ACC112 (cell line): ENCODE data around the gene KRTAP5-6.

Source experiments
- H2AFZ ChIP-seq: fragments of 200-600 bp; sonication (generic); one replicate; pipeline ENCODE4 v1.6.0; 2017; ENCODE audit warnings: antibody characterized with exemption, low read length; ENCODE audit not compliant: unreplicated experiment
- H3K27ac ChIP-seq: fragments of 200-600 bp; sonication (generic); 2 replicates; pipeline ENCODE4 v1.5.1; 2014; ENCODE audit warnings: low read depth, mild to moderate bottlenecking, antibody characterized with exemption, low read length, moderate library complexity
- H3K27me3 ChIP-seq: fragments of 200-600 bp; sonication (generic); 2 replicates; pipeline ENCODE4 v1.6.1; 2014; ENCODE audit warnings: mild to moderate bottlenecking, antibody characterized with exemption, low read length, moderate library complexity, mixed read lengths; ENCODE audit not compliant: insufficient read depth
- H3K36me3 ChIP-seq: fragments of 200-600 bp; sonication (generic); 2 replicates; pipeline ENCODE4 v1.6.1; 2016; ENCODE audit warnings: mild to moderate bottlenecking, antibody characterized with exemption, low read length, moderate library complexity, mixed read lengths; ENCODE audit not compliant: insufficient read depth
- H3K4me1 ChIP-seq: fragments of 200-600 bp; sonication (generic); one replicate; pipeline ENCODE4 v1.6.1; 2016; ENCODE audit warnings: low read length, mixed read lengths; ENCODE audit not compliant: insufficient read depth, unreplicated experiment, control insufficient read depth
- H3K4me3 ChIP-seq: fragments of 200-600 bp; sonication (generic); 2 replicates; pipeline ENCODE4 v1.5.1; 2014; ENCODE audit warnings: mild to moderate bottlenecking, low read depth, low read length
- H3K79me2 ChIP-seq: fragments of 200-600 bp; sonication (generic); one replicate; pipeline ENCODE4 v1.6.0; 2016; ENCODE audit warnings: low read length; ENCODE audit not compliant: control insufficient read depth, unreplicated experiment, insufficient read depth

The KRTAP5-6 gene, protein sequence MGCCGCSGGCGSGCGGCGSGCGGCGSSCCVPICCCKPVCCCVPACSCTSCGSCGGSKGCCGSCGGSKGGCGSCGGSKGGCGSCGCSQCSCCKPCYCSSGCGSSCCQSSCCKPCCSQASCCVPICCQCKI

DNA sequence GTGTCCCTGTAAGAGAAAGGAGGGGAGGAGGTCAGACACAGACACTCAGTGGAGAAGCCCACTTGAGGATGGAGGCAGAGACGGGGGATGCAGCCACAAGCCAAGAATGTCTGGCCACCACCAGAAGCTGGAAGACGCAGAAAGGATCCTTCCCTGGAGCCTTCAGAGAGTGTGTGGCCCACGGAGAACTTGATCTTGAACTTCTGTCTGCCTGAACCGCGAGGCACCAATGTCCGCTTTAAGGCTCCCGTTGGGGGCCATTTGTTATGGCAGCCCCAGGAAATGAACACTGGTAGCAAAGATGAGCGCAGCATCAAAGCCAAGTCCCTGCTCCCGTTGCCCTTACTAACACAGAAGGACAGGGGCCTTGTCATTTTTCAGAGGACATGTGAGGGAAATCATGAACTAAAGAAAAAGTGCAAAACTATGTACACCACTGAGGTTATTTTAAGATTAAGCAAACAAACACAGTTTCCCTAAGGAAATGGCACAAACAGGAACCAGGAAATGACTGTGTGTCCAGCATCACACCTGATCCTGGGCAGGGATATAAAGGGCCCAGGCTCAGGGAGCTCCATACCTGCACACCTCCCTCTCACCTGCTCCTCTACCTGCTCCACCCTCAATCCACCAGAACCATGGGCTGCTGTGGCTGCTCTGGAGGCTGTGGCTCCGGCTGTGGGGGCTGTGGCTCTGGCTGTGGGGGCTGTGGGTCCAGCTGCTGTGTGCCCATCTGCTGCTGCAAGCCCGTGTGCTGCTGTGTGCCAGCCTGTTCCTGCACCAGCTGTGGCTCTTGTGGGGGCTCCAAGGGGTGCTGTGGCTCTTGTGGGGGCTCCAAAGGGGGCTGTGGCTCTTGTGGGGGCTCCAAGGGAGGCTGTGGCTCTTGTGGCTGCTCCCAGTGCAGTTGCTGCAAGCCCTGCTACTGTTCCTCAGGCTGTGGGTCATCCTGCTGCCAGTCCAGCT, at the start of gene KRTAP5-6:
KRTAP5-6 (plus strand) TSS at position 588 of the 963 bp plus-strand sequence; CDS start at position 639, 51 bp downstream.
- no peaks in the 10 kb centered on the region for H3K36me3 ChIP-seq
- no peaks in the 10 kb centered on the region for H3K79me2 ChIP-seq
- H3K27me3 ChIP-seq, result peaks cover 13% of the 10 kb centered on the region; the same call in 1 of the 2 replicates

DNA sequence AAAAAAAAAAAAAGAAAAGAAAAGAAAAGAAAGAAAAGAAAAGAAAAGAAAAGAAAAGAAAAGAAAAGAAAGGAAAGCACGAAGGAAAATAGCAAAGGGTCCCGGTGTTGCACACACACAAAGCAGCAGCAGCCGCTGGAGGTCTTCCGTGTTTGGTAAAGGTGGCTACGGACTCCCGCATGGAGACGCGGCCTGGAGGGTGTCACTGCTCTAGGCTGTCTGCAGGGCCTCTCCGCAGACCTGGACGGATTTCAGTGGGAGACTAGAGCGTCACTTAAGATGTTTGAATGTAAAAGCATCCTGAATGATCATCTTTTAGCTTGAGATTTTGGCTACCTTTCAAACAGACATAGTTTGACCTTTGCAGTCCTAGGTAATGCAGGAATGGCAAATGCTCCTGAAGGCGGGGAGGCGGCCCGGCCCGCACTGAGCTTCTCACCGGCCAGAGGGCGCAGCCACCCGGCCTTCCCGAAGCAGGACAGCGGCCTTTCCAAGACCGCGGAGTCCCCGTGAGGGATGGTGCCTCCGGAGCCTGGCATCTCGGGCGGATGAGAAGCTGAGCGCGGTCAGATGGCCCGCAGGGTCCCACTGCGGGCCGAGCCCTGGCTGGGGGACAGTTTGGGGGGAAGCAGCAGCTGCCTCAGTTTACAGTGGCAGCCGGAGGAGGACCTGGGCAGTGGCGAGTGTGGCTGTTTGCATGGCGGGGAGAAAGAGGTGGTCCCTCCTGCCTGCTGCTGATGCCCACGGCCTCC, 48.9 kb upstream of the KRTAP5-6 start:
- Histone ChIP-seq H3K27ac (no peak overlapping the region), H3K36me3 (no peaks in the 10 kb centered on the region), H3K27me3 (peaks cover 21% of the 10 kb centered on the region; the same call in 1 of the 2 replicates), H3K4me3 (no peak overlapping the region), H3K4me1 (no peaks in the 10 kb centered on the region), H3K79me2 (no peaks in the 10 kb centered on the region), H2AFZ (no peak overlapping the region)

More for the DNA sequence above, at the start of gene KRTAP5-6:
- no peak within 1 kb of the TSS for H2AFZ ChIP-seq
- H3K27ac ChIP-seq, result no peak within 1 kb of the TSS
- H3K4me3 ChIP-seq, result no peak within 1 kb of the TSS
- peaks cover 5% of the 10 kb centered on the region for H3K4me1 ChIP-seq

DNA sequence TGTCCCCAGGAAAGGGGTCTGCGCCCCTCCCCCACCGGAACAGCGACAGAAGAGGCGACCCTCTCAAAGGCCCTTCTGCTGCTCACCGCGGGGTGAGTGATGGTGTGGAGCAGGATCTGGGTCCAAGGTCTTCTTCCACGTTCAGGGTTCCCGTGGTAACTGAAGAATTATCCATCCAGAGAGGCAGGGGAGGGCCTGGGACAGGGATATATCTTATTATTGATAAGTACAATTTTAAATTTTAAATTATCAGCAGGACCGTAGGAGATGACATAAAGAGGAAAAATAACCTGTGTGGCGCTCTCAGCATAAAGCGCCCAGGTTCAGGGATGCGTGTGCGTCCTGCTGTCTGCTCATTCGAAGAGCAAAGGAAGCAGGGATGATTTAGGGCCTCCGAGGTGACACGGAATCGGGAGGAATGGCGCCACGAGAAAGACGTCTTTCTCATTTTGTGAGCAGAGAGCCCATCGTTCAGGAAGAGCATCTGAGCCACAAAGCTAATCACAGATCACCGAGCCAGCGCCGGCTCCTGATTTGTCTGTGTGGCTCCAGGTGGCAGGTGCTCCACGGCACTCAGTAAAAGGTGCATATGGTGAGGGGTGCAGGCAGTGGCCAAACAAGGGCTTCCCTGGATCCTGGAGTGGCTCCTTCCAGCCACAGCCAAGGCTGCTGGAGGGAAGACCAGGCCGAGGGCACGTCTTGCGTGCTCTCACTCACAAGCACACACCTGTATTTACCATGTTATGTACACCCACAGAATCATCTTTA, 48.2 kb upstream of the KRTAP5-6 start:
- Histone ChIP-seq H3K4me3 (no peak overlapping the region), H3K27ac (no peak overlapping the region), H3K27me3 (peaks cover 21% of the 10 kb centered on the region; the same call in 1 of the 2 replicates), H3K79me2 (no peaks in the 10 kb centered on the region), H2AFZ (no peak overlapping the region), H3K36me3 (no peaks in the 10 kb centered on the region), H3K4me1 (no peaks in the 10 kb centered on the region)

- no peaks in the 10 kb centered on the region for H3K79me2 ChIP-seq
- H3K27ac ChIP-seq, result no peak overlapping the region
- H3K36me3 ChIP-seq, result no peaks in the 10 kb centered on the region
- no peaks in the 10 kb centered on the region for H3K4me1 ChIP-seq
- H3K4me3 ChIP-seq, result no peak overlapping the region
- H3K27me3 ChIP-seq, result peaks cover 16% of the 10 kb centered on the region
- H2AFZ ChIP-seq, result no peak overlapping the region
These were observed 46.7 kb upstream of the KRTAP5-6 start for GRCh38 chr11:1650034-1650917.

DNA sequence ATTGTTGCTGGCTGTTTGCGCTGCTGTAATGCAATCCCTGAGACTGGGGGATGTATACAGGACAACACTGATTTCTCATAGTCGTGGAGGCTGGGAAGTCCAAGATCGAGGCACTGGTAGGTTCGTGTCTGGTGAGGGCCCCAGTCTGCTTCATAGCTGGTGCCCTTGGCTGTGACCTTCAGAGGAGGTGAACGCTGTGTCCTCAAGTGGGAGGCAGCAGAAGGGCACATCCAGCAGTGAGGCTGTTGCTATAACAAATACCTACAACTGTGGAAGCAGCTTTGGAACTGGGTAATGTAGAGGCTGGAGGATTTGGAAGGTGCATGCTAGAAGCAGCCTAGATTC, 46.1 kb upstream of the KRTAP5-6 start:
- Histone ChIP-seq H3K36me3 (no peaks in the 10 kb centered on the region), H3K79me2 (no peaks in the 10 kb centered on the region), H3K4me3 (no peak overlapping the region), H3K27ac (no peak overlapping the region), H3K4me1 (no peaks in the 10 kb centered on the region), H3K27me3 (peaks cover 20% of the 10 kb centered on the region), H2AFZ (no peak overlapping the region)

DNA sequence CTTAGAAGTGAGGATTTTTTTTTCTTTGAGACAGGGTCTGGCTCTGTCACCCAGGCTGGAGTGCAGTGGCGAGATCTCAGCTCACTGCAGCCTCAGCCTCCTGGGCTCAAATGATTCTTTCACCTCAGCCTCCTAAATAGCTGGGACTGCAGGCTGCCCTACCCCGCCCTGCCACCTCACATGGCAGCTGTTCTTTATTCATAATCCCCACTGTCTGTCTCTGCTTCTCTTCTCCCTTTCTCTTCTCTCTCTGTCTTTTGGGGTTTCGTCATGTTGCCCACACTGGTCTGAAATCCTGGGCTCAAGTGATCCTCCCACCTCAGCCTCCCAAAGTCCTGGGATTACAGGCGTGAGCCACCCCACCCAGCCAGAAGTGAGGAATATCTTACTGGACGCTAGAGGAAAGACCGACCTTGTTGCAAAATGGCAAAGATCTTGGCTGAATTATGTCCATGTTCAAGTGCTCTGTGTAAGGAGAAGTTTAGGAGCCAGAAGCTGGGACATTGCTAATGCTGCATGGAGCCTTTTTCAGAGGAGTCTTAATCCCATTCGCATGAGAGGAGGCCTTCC, 45.5 kb upstream of the KRTAP5-6 start:
- Histone ChIP-seq H3K27ac (no peak overlapping the region), H3K79me2 (no peaks in the 10 kb centered on the region), H3K4me1 (no peaks in the 10 kb centered on the region), H3K4me3 (no peak overlapping the region), H3K27me3 (peaks cover 26% of the 10 kb centered on the region), H3K36me3 (no peaks in the 10 kb centered on the region), H2AFZ (no peak overlapping the region)

- Histone ChIP-seq H3K4me1 (no peaks in the 10 kb centered on the region), H2AFZ (no peak overlapping the region), H3K27ac (no peak overlapping the region), H3K27me3 (peaks cover 28% of the 10 kb centered on the region), H3K4me3 (no peak overlapping the region), H3K36me3 (no peaks in the 10 kb centered on the region), H3K79me2 (no peaks in the 10 kb centered on the region)
These were observed 45.0 kb upstream of the KRTAP5-6 start for GRCh38 chr11:1652026-1652425.

GRCh38 chr11:1652442-1652770, 44.6 kb upstream of the KRTAP5-6 start:
- peaks cover 28% of the 10 kb centered on the region for H3K27me3 ChIP-seq
- H3K36me3 ChIP-seq, result no peaks in the 10 kb centered on the region
- H3K4me1 ChIP-seq, result no peaks in the 10 kb centered on the region
- no peak overlapping the region for H2AFZ ChIP-seq
- H3K79me2 ChIP-seq, result no peaks in the 10 kb centered on the region
- no peak overlapping the region for H3K4me3 ChIP-seq
- no peak overlapping the region for H3K27ac ChIP-seq

GRCh38 chr11:1652771-1653540, 44.0 kb upstream of the KRTAP5-6 start:
- H2AFZ ChIP-seq, result no peak overlapping the region
- no peak overlapping the region for H3K4me3 ChIP-seq

More at GRCh38 chr11:1652771-1653540, 44.0 kb upstream of the KRTAP5-6 start:
- H3K4me1 ChIP-seq, result no peaks in the 10 kb centered on the region
- no peaks in the 10 kb centered on the region for H3K79me2 ChIP-seq
- no peak overlapping the region for H3K27ac ChIP-seq
- no peaks in the 10 kb centered on the region for H3K36me3 ChIP-seq
- H3K27me3 ChIP-seq, result peaks cover 28% of the 10 kb centered on the region
